HL-60/S4 treated with retinoic acid at 250 ng/mL for 4 days and 3 days (cell line): ENCODE measurements around the gene ZXDC.

ENCODE experiments used
- in situ Hi-C: fragments of 300-500 bp; cut with MboI; formaldehyde crosslinking; loops from 2 replicates; pipeline ENCODE4 v1.7.0; 2022; ENCODE audit warnings: low sequenced_read_pairs

The ZXDC gene

DNA sequence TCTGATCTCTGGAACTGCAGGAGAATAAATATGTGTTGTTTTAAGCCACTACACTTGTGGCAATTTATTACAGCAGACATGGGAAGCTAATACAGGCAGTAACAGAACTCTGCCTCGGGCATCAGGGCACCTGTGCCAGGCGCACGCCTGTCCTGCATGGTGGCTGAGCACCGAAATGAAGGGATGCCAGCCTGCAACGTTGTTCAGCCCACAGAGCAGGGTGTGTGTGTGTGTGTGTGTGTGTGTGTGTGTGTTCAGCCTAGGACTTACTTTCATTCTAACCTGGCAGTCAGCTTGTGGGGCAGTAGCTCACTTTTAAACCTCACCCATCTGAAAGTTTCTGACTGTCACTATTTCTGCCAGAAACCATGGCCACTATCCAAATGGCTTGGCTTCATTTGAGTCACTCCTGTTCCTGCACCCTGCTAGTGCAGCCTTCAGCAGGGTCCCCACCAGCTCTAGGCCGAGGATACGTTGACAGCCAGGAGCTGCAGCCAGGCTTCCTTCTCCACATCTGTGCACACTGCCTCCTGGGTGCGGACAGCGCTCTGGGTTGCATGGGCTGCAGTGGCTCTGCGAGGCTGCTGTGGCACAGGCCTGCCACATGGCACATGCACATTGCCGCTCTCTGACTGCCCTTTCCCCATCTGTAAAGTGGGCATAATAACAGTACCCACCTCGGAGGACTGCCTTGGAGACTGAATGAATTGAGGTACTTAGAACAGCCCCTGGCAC is 37.4 kb upstream of the ZXDC start:
- in situ Hi-C loops, result no loop called here

GRCh38 chr3:126512026-126512425 is 36.3 kb upstream of the ZXDC start:
- in situ Hi-C loops, result no loop called here

- in situ Hi-C loops, result no loop called here
Observed at GRCh38 chr3:126511291-126511690, 35.6 kb upstream of the ZXDC start.

- in situ Hi-C loops, result no loop called here
Observed at GRCh38 chr3:126510308-126510910, 34.7 kb upstream of the ZXDC start.

DNA sequence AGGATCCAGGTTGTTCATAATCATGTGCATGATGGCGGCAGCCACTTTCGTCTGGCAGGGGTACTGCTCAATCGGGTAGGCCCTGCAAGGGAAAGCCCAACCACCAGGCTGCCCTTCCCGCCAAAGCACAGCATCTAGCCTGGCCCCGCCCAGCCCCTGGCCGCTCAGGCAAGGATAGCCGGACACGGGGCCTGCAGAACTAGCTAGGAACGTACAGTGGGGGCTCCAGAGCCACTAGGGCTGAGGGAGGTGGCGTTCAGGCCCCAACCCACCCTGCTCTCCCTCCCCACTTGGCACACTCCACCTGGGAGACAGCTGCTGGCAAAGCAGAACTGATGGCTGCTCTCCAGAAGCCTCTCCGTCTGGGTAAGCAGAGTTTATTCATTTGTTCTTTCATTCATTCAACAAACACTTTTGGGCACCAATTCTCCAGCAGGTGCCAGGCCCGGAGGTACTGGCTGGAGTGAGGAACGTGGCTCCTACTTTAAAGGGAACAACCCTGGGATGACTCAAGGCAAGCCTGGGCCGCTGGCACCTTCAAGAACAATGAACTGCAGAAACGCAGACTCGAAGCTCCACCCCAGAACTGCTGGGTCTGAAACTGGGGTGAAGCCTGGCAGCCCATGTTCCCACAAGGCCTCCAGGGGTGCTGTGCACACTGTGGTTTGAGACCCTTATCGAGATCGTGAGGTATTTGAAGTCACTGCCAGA is 34.1 kb upstream of the ZXDC start:
- in situ Hi-C loops, result no loop called here

DNA sequence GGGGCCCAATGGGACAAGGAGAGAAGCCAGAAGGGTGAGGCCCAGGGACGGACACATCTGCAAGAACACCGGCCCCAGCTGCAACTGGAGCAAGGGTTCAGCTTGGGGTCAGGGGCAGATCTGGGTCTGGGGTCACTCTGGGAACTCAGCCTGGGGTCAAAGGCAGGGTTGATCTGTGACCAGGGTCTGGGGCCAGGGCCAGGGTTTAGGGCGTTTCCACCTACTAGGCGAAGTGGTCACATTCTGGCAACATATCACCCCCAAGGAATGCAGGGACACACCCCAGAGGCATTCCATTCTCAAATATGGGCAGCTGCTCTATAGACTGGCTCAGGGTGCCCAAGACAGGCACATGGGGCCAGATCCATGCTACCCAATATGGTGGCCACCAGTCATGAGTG is 32.9 kb upstream of the ZXDC start:
- in situ Hi-C loops, result no loop called here

GRCh38 chr3:126507886-126508285 is 32.2 kb upstream of the ZXDC start:
- in situ Hi-C loops, result no loop called here

DNA sequence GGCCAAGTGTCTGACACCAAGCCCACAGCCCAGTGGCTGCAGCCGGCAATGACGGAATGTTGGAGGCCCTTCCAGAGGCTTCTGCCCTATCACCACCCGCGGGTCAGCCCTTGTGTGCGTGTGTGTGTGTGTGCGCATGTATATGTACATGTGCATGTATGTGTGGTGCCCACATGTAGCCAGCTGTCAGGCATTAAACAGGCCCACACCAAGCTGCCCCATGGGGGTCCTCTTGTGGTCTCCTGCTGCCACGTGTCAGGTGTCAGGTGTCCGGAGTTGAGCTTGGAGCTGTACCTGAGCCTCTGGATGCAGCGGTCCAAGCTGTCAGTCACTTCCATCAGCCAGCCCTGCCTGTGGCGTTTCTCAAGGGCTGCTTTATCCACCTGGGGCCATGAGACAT is 28.0 kb upstream of the ZXDC start:
- in situ Hi-C loops, result no loop called here

DNA sequence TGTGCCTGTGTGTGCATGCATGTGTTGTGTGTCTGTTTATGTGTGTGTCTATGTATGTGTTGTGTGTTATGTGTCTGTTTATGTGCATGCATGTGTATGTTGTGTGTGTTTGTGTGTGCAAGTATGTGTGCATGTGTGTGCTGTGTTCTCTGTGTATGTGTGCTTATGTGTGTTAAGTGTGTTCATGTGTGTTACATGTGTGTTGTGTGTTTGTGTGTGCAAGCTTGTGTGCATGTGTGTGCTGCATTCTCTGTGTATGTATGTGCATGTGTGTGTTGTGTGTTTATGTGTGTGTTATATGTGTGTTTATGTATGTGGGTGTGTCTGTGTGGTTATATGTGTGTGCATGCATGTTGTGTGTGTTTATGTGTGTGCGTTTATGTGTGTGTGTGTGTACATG is 27.0 kb upstream of the ZXDC start:
- in situ Hi-C loops, result no loop called here

- in situ Hi-C loops, result no loop called here
Observed at GRCh38 chr3:126501736-126502135, 26.0 kb upstream of the ZXDC start.

DNA sequence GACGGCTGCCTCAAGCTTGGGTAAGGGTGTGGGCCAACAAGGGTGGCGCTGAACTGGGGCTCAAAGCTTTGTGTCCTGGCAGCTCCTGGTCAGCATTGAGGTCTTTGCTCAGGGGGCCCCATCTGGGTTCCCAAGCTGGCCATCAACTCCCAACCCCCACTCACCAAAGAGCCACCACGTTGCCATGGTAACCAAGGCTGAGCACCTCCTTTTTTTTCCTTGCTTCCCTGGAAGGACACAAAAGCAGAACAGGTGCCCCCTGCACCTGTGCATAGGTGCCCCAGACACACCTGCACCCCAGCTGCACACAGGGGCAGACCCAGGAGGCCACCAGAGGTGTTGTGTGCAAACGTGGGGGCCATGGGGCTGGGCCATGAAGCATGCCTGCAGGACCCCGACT is 25.4 kb upstream of the ZXDC start:
- in situ Hi-C loops, result no loop called here

DNA sequence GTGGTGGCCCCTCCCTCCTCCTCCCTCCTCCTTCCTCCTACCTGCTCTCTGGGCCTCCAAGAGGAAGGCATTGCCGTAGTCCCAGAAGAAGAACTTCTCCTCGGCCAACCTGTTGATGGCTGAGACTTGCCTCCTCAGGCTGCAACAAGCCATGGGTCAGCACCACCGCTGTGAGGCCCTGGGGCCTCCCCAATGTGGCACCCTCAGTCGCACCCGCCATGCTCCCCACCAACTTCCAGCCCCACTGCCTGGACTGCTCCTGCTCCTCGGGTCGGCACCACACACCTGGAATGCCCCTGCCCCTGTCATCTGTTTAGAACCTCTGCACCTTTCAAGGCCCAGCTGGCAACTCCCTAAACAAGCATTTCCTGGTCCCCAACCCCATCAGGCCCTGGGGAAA is 24.3 kb upstream of the ZXDC start:
- in situ Hi-C loops, result no loop called here

GRCh38 chr3:126499401-126499800 is 23.7 kb upstream of the ZXDC start:
- in situ Hi-C loops, result no loop called here

DNA sequence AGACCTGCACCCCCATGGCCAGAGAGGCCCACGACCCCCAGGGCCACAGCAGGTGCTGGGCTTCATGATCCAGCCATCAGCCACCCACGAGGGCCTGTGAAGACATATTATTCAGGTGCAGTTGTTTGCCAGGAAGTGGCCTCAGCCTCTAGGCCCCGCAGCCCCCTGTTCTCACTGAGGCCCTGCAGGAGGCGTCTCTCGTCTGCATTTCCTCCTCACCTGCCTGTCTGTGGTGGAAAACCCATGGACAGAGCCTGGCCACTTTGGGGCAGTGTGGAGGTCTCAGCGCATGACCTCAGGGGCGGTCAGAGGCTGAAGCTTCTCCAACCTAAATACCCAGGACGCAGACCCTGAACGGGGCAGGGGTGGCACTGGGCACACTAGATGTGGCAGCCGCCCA is 23.2 kb upstream of the ZXDC start:
- in situ Hi-C loops, result no loop called here

GRCh38 chr3:126498461-126498860 is 22.8 kb upstream of the ZXDC start:
- in situ Hi-C loops, result no loop called here

DNA sequence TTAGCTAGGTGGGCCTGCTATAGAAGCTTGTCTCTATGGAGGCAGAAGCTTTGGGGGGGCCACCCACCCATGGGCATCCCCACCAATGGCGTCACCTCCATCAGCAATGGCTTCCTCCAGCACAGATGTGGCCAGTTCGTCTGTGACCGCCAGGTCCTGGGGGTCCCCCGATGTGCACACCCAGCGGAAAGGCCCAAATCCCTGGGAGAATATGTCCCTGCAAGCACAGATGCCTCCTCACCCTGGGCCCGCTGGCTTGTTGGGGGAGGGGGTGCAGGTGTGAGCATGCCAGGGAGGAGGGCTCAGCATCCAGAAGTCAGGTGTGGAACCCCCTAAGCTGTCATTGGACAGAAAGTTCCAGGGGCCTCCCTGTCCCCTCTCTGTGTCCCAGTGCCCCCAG is 22.3 kb upstream of the ZXDC start:
- in situ Hi-C loops, result no loop called here

- in situ Hi-C loops, result no loop called here
Observed at GRCh38 chr3:126496894-126497850, 21.5 kb upstream of the ZXDC start.

DNA sequence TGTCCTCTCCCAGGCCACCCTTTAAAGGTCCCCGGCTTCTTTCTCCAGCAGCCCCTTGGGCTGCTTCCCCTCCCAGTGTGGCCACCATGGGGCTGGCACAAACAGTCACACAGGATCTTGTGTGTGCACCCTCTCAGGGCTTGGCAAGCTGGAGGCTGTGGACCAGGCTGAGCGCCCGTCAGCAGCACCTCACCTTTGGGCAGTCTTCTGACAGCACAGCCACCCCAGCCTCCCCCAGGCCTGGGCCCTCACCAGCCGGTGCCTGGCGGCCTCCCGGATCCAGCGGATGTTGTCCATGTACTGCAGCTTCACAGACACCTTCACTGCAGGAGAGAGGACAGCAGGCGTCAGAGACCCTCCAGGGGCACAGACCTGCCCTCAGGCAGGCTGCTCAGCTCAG is 20.1 kb upstream of the ZXDC start:
- in situ Hi-C loops, result no loop called here

GRCh38 chr3:126494970-126495230 is 19.2 kb upstream of the ZXDC start:
- in situ Hi-C loops, result no loop called here

DNA sequence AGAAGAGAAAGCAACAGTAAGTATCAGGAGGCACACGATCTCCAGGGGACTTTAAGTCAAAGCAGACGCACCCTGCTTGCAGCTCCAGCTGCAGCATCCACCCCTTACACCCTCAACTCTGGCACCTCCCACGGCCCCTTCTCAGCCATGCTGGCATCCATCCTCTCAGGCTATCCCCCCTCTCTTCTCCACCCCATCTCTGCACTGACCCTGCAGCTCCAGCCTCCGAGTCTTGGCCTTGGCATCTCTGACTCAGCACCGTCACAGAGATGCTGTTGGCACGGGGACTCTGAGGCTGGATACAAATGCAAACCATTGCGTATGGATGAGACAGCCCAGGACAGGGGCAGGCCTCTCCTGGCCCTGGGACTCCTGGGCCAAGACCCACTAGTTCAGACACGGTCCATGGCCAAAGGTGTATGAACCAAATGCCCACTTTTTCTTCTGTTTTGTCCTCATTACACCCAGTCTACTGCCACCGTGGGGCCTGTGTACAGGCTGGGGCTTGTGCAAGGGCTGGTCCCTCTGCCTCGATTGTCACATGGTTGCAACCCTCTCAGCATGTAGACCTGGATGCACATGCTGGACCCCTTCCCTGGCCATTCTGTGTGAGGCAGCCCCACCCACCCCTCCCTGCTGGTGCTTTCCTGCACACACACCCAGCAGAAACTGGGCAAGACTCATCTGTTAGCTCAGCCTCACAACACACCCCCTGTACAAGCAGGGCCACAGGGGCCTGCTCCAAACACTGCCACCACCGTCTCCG is 18.7 kb upstream of the ZXDC start:
- in situ Hi-C loops, result no loop called here

DNA sequence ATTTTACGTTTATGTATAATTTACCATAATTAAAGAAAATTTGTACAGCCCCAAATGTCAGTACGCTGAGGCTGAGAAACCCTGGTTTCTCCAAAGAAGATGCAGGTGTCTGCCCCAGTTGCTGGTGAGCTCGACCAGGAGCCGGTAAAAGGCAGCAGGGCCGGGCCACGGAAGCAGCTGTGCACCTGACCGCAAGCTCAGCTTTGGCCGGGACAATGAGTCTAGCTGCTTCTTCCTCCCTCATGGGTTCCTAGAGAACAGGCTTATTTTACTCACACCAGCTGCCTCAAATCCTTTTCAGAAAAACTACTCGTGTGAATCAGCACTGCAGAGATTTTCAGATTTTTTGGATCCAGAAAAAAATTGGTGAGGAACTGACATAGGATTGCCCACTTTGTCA is 18.0 kb upstream of the ZXDC start:
- in situ Hi-C loops, result no loop called here
